ENCODE measurements around the gene BCAP31. TPM values are rescaled to one million over a fixed set of nuclear protein-coding genes. Genes with fewer than 3 reads are reported as not detected.

The BCAP31 gene
- total and polyA plus RNA-seq, 2 donors (not counting 1 experiment from before 2014, with no cell fraction given) = 59.5 to 117 TPM

- POLR2A ChIA-PET = interaction anchor here (0.6 kb wide), 2 partner anchors 22 to 120 kb away, joined by 7 to 8 read pairs; no protein-coding TSS in a partner anchor
- CTCF ChIA-PET = interaction anchor here (0.7 to 9.2 kb wide), 11 partner anchors 13 to 720 kb away, joined by 3 to 97 read pairs (median 6); partner anchors contain the start of gene DUSP9
- H2AFZ ChIP-seq (ENCODE audit: insufficient read depth, low read depth, low read length, poor library complexity, severe bottlenecking) = peak overlapping the region; percentile 62
- peak overlapping the region; percentile 29 for H3K9ac ChIP-seq (ENCODE audit: low read length)
- H3K27me3 ChIP-seq (replicated peaks in 1 of 4; ENCODE audit: control extremely low read depth in 1 of 4, control insufficient read depth in 3 of 4, insufficient read depth in 4 of 4, low read length in 3 of 4) = peaks cover 0 to 3% (median 1%) of the 10 kb centered on the region in 4 experiments
- no peaks in the 10 kb centered on the region for H4K20me1 ChIP-seq (ENCODE audit: control insufficient read depth, insufficient read depth, low read length, poor library complexity, severe bottlenecking)
- H3K4me3 ChIP-seq (ENCODE audit: control extremely low read depth in 1 of 5, extremely low read depth in 1 of 5, insufficient read depth in 1 of 5, low read depth in 2 of 5, low read length in 4 of 5) = peak overlapping the region in 1 of 5 experiments; percentile 23
- H3K27ac ChIP-seq (ENCODE audit: low read length in 2 of 2) = no peak overlapping the region
- no peak for ATAC-seq (ENCODE audit: low read depth)
- peak overlapping the region; percentile 50 for H3K4me3 Mint-ChIP-seq
- H3K27ac Mint-ChIP-seq = no peak overlapping the region
- TF ChIP-seq CTCF (IDR thresholded peaks at IDR 0.05) (peak; percentile 48), EZH2 (IDR thresholded peaks at IDR 0.05; ENCODE audit: borderline replicate concordance, insufficient read depth, low read depth, low read length, poor library complexity, severe bottlenecking) (no peak)
- H3K4me1 Mint-ChIP-seq = peaks cover 6% of the 10 kb centered on the region
- no peaks in the 10 kb centered on the region for H3K9me3 Mint-ChIP-seq (ENCODE audit: insufficient read depth)
- peak; percentile 73 for DNase-seq
- no peaks in the 10 kb centered on the region for H3K36me3 ChIP-seq (replicated peaks in 1 of 2; ENCODE audit: control extremely low read depth in 1 of 2, control insufficient read depth in 1 of 2, extremely low read depth in 1 of 2, insufficient read depth in 2 of 2, low read length in 1 of 2)
- 2% methylated on average over 22 of the region's 31 CpGs for whole genome bisulfite sequencing (ENCODE audit: insufficient coverage)
- no peaks in the 10 kb centered on the region for H3K9me3 ChIP-seq (ENCODE audit: control extremely low read depth in 1 of 3, control insufficient read depth in 2 of 3, insufficient read depth in 1 of 3, low read length in 2 of 3)
- H3K79me2 ChIP-seq (ENCODE audit: control insufficient read depth, insufficient read depth, low read length) = no peaks in the 10 kb centered on the region
- intact Hi-C loops (cut with micrococcal nuclease) = loop anchor here (1.0 kb wide), 2 partner anchors 52 to 107 kb away; no protein-coding TSS in a partner anchor
- peaks cover 3 to 5% of the 10 kb centered on the region in 2 donors for H3K4me1 ChIP-seq (ENCODE audit: control insufficient read depth in 2 of 2, insufficient read depth in 2 of 2, low read length in 2 of 2)
- H3K4me2 ChIP-seq (replicated peaks; ENCODE audit: low read depth, low read length, poor library complexity, severe bottlenecking) = peak overlapping the region; percentile 49
- H3K27me3 Mint-ChIP-seq = peaks cover 34% of the 10 kb centered on the region
Observed at GRCh38 chrX:153662266-153662665, 61.9 kb downstream of the BCAP31 start.

- TF ChIP-seq CTCF (IDR thresholded peaks at IDR 0.05) (no peak), EZH2 (IDR thresholded peaks at IDR 0.05; ENCODE audit: borderline replicate concordance, insufficient read depth, low read depth, low read length, poor library complexity, severe bottlenecking) (no peak)
- ATAC-seq (ENCODE audit: low read depth) = no peak
- no peak overlapping the region for H3K4me3 Mint-ChIP-seq
- H3K4me2 ChIP-seq (replicated peaks; ENCODE audit: low read depth, low read length, poor library complexity, severe bottlenecking) = no peak overlapping the region
- H3K27ac Mint-ChIP-seq = no peak overlapping the region
- H3K27me3 ChIP-seq (replicated peaks in 1 of 4; ENCODE audit: control extremely low read depth in 1 of 4, control insufficient read depth in 3 of 4, insufficient read depth in 4 of 4, low read length in 3 of 4) = peaks cover 0 to 3% (median 1%) of the 10 kb centered on the region in 4 experiments
- 100% methylated on average over 1 of the region's 3 CpGs for WGBS (ENCODE audit: insufficient coverage)
- intact Hi-C loops (cut with micrococcal nuclease) = no loop called here
- H3K79me2 ChIP-seq (ENCODE audit: control insufficient read depth, insufficient read depth, low read length) = no peaks in the 10 kb centered on the region
- H3K4me1 ChIP-seq (ENCODE audit: control insufficient read depth in 2 of 2, insufficient read depth in 2 of 2, low read length in 2 of 2) = peaks cover 3 to 5% of the 10 kb centered on the region in 2 donors
- peaks cover 6% of the 10 kb centered on the region for H3K4me1 Mint-ChIP-seq
- H3K36me3 ChIP-seq (replicated peaks in 1 of 2; ENCODE audit: control extremely low read depth in 1 of 2, control insufficient read depth in 1 of 2, extremely low read depth in 1 of 2, insufficient read depth in 2 of 2, low read length in 1 of 2) = no peaks in the 10 kb centered on the region
- no peak overlapping the region for H2AFZ ChIP-seq (ENCODE audit: insufficient read depth, low read depth, low read length, poor library complexity, severe bottlenecking)
- no peak overlapping the region for H3K9ac ChIP-seq (ENCODE audit: low read length)
- no peaks in the 10 kb centered on the region for H3K9me3 ChIP-seq (ENCODE audit: control extremely low read depth in 1 of 3, control insufficient read depth in 2 of 3, insufficient read depth in 1 of 3, low read length in 2 of 3)
- H3K27me3 Mint-ChIP-seq = peaks cover 30% of the 10 kb centered on the region
- ChIA-PET CTCF (interaction anchor here (1.3 kb wide), 1 partner anchor 23 kb away, joined by 3 read pairs; no protein-coding TSS in a partner anchor), POLR2A (no interaction called here)
- no peak overlapping the region for H3K27ac ChIP-seq (ENCODE audit: low read length in 2 of 2)
- no peaks in the 10 kb centered on the region for H4K20me1 ChIP-seq (ENCODE audit: control insufficient read depth, insufficient read depth, low read length, poor library complexity, severe bottlenecking)
- no peaks in the 10 kb centered on the region for H3K9me3 Mint-ChIP-seq (ENCODE audit: insufficient read depth)
- no peak for DNase-seq
- no peak overlapping the region for H3K4me3 ChIP-seq (ENCODE audit: control extremely low read depth in 1 of 5, extremely low read depth in 1 of 5, insufficient read depth in 1 of 5, low read depth in 2 of 5, low read length in 4 of 5)
Observed at GRCh38 chrX:153659268-153659667, 64.9 kb downstream of the BCAP31 start.
